ENCODE data around the gene DIAPH2. TPM values are rescaled to one million over a fixed set of nuclear protein-coding genes. Genes with fewer than 3 reads are reported as not detected.

Gene DIAPH2
- total RNA-seq, 4 donors from 2014 or later = 10.3 to 36.6 (median 17.9) TPM

- WGBS, 2 donors = 89% methylated on average over 3 of the region's 3 CpGs
- intact Hi-C loops (cut with DNase I) = no loop called here
- Histone ChIP-seq H3K27ac (no peak overlapping the region), H3K36me3 (peaks cover 0 to 5% (median 0%) of the 10 kb centered on the region in 3 donors), H3K27me3 (no peaks in the 10 kb centered on the region), H3K9me3 (no peaks in the 10 kb centered on the region), H3K4me1 (no peaks in the 10 kb centered on the region), H3K4me3 (no peak overlapping the region)
- no peak for DNase-seq
- TF ChIP-seq, protein P1, sequence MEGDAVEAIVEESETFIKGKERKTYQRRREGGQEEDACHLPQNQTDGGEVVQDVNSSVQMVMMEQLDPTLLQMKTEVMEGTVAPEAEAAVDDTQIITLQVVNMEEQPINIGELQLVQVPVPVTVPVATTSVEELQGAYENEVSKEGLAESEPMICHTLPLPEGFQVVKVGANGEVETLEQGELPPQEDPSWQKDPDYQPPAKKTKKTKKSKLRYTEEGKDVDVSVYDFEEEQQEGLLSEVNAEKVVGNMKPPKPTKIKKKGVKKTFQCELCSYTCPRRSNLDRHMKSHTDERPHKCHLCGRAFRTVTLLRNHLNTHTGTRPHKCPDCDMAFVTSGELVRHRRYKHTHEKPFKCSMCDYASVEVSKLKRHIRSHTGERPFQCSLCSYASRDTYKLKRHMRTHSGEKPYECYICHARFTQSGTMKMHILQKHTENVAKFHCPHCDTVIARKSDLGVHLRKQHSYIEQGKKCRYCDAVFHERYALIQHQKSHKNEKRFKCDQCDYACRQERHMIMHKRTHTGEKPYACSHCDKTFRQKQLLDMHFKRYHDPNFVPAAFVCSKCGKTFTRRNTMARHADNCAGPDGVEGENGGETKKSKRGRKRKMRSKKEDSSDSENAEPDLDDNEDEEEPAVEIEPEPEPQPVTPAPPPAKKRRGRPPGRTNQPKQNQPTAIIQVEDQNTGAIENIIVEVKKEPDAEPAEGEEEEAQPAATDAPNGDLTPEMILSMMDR (IDR thresholded peaks at IDR 0.05) = no peak
- no peak for TF ChIP-seq POLR2A (IDR thresholded peaks at IDR 0.05)
Measured at GRCh38 chrX:97384685-97385084, 700.0 kb downstream of the DIAPH2 start.

DNA sequence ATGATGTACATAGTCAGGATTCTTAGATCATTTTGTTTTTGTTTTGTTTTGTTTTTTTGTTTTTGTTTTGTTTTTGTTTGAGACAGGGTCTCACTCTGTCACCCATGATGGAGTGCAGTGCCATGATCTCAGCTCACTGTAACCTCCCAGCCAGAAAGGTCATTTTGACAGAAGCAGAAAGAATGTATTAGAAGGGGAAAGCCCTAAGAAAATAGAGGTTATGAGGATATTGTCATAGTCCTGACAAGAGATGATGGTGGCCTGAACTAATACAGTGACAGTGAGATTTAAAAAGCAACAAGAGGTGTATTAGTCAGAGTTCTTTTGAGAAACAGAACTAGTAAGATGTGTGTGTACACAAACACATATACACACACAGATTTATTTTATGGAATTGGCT, 702.4 kb downstream of the DIAPH2 start:
- Histone ChIP-seq H3K36me3 (peaks cover 0 to 5% (median 0%) of the 10 kb centered on the region in 3 donors), H3K4me3 (no peak overlapping the region), H3K4me1 (no peaks in the 10 kb centered on the region), H3K9me3 (no peaks in the 10 kb centered on the region), H3K27me3 (no peaks in the 10 kb centered on the region), H3K27ac (no peak overlapping the region)
- intact Hi-C loops (cut with DNase I) = no loop called here
- no peak for DNase-seq
- TF ChIP-seq, protein P1 (IDR thresholded peaks at IDR 0.05) = no peak
- TF ChIP-seq POLR2A (IDR thresholded peaks at IDR 0.05) = no peak

- 25 to 66% methylated on average over 3 of the region's 3 CpGs for WGBS, 2 donors
- intact Hi-C loops (cut with DNase I) = no loop called here
- H3K27me3 ChIP-seq = no peaks in the 10 kb centered on the region
- TF ChIP-seq, protein P1 (IDR thresholded peaks at IDR 0.05) = no peak
- no peak for TF ChIP-seq POLR2A (IDR thresholded peaks at IDR 0.05)
- H3K27ac ChIP-seq = no peak overlapping the region
- no peaks in the 10 kb centered on the region for H3K4me1 ChIP-seq
- H3K36me3 ChIP-seq = no peaks in the 10 kb centered on the region
- H3K4me3 ChIP-seq = no peak overlapping the region
- no peak for DNase-seq
- no peaks in the 10 kb centered on the region for H3K9me3 ChIP-seq
Measured at GRCh38 chrX:97389761-97390192, 705.1 kb downstream of the DIAPH2 start.

GRCh38 chrX:97397371-97397770, 712.7 kb downstream of the DIAPH2 start:
- H3K36me3 ChIP-seq = no peaks in the 10 kb centered on the region
- intact Hi-C loops (cut with DNase I) = no loop called here
- H3K27me3 ChIP-seq = no peaks in the 10 kb centered on the region
- WGBS, 2 donors = 77 to 100% methylated on average over 1 to 3 of the region's 3 CpGs
- no peaks in the 10 kb centered on the region for H3K9me3 ChIP-seq
- no peak for DNase-seq
- H3K4me3 ChIP-seq = no peak overlapping the region
- TF ChIP-seq, protein P1 (IDR thresholded peaks at IDR 0.05) = no peak
- no peak for TF ChIP-seq POLR2A (IDR thresholded peaks at IDR 0.05)
- H3K4me1 ChIP-seq = no peaks in the 10 kb centered on the region
- H3K27ac ChIP-seq = no peak overlapping the region

GRCh38 chrX:97398030-97398551, 713.4 kb downstream of the DIAPH2 start:
- intact Hi-C loops (cut with DNase I) = no loop called here
- no peaks in the 10 kb centered on the region for H3K27me3 ChIP-seq
- H3K27ac ChIP-seq = no peak overlapping the region
- no peak for DNase-seq
- TF ChIP-seq, protein P1 (IDR thresholded peaks at IDR 0.05) = no peak
- TF ChIP-seq POLR2A (IDR thresholded peaks at IDR 0.05) = no peak
- H3K4me1 ChIP-seq = no peaks in the 10 kb centered on the region
- 40 to 52% methylated on average over 3 of the region's 3 CpGs for WGBS, 2 donors
- H3K9me3 ChIP-seq = no peaks in the 10 kb centered on the region
- H3K36me3 ChIP-seq = no peaks in the 10 kb centered on the region
- H3K4me3 ChIP-seq = no peak overlapping the region

Data from esophagus squamous epithelium (tissue), 5 donors.